GM18517 (cell line): Measurements from ENCODE around the gene COL6A6.

Source experiments
- ATAC-seq: cut with Tn5 transposase; IDR thresholded peaks from one replicate; pipeline ENCODE4 v1.9.1; 2021; ENCODE audit warnings: mild to moderate bottlenecking, moderate library complexity; ENCODE audit not compliant: unreplicated experiment

The COL6A6 gene

GRCh38 chr3:130516645-130517512 is at the start of gene COL6A6:
TSS of gene COL6A6 (plus strand) at chr3:130517177. CDS start at chr3:130560365, 43,188 bp downstream.
- ATAC-seq: no peak

GRCh38 chr3:130468311-130468710 is 48.7 kb upstream of the COL6A6 start:
- ATAC-seq: no peak

GRCh38 chr3:130470126-130470525 is 46.9 kb upstream of the COL6A6 start:
- ATAC-seq: no peak

GRCh38 chr3:130473416-130473815 is 43.6 kb upstream of the COL6A6 start:
- no peak for ATAC-seq

- no peak for ATAC-seq
These were observed 36.2 kb upstream of the COL6A6 start for GRCh38 chr3:130480736-130481135.

GRCh38 chr3:130488288-130488687 is 28.7 kb upstream of the COL6A6 start:
- no peak for ATAC-seq

- no peak for ATAC-seq
These were observed 28.1 kb upstream of the COL6A6 start for GRCh38 chr3:130488769-130489450.

- ATAC-seq: no peak
These were observed 26.7 kb upstream of the COL6A6 start for GRCh38 chr3:130490241-130490640.

GRCh38 chr3:130491431-130491830 is 25.5 kb upstream of the COL6A6 start:
- no peak for ATAC-seq

GRCh38 chr3:130504701-130505100 is 12.3 kb upstream of the COL6A6 start:
- ATAC-seq: no peak

- ATAC-seq: no peak
These were observed 10.9 kb upstream of the COL6A6 start for GRCh38 chr3:130506031-130506430.

- ATAC-seq: no peak
These were observed 9.2 kb upstream of the COL6A6 start for GRCh38 chr3:130507746-130508145.

GRCh38 chr3:130509008-130509407 is 8.0 kb upstream of the COL6A6 start:
- ATAC-seq: no peak

GRCh38 chr3:130514681-130515080 is 2.3 kb upstream of the COL6A6 start:
- no peak for ATAC-seq

- no peak for ATAC-seq
These were observed 1.2 kb upstream of the COL6A6 start for GRCh38 chr3:130515755-130516154.

GRCh38 chr3:130517602-130518001 is 625 bp downstream of the COL6A6 start:
- no peak for ATAC-seq

- no peak for ATAC-seq
These were observed 2.8 kb downstream of the COL6A6 start for GRCh38 chr3:130519754-130520153.

- ATAC-seq: no peak
These were observed 5.4 kb downstream of the COL6A6 start for GRCh38 chr3:130522399-130522798.

GRCh38 chr3:130527426-130527825 is 10.4 kb downstream of the COL6A6 start:
- no peak for ATAC-seq

GRCh38 chr3:130528120-130528519 is 11.1 kb downstream of the COL6A6 start:
- ATAC-seq: no peak

GRCh38 chr3:130529486-130530215 is 12.7 kb downstream of the COL6A6 start:
- ATAC-seq: no peak
